ENCODE results near the gene ZNF277.
"Not testable (repeated sequence)": the region's sequence is repeated elsewhere in the genome, so short reads cannot be mapped to it uniquely, and the experiment has no call there.

The ZNF277 gene

DNA sequence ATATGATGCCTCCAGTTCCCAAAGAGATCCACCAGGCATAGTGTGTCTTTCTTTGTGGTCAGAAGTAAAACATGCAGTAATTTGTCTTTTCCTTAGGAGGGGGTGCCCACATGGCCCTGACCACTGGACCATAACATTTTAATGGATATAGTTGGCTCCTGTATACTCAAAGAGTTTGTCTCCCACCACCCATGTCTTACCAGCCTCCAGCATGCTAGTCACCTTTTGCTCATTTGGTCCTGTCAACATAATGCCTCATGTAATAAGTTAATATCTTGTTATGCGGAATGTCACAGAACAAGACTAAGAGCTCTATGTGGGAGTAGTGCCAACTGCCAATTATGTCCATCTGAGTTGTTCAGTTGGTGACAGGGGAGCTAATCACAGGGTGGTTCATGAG is 160.4 kb downstream of the ZNF277 start:
- no peak for TF ChIP-seq JUND (IDR thresholded peaks at IDR 0.05; ENCODE audit: low read depth)
- in situ Hi-C loops (cut with HindIII; ENCODE audit: low pct_unique_long_range_greater_than_20kb, low sequenced_read_pairs) = no loop called here
- peak in 1 of 2 experiments; percentile 29 for DNase-seq (ENCODE audit: low read depth in 1 of 2, low spot score in 1 of 2)

DNA sequence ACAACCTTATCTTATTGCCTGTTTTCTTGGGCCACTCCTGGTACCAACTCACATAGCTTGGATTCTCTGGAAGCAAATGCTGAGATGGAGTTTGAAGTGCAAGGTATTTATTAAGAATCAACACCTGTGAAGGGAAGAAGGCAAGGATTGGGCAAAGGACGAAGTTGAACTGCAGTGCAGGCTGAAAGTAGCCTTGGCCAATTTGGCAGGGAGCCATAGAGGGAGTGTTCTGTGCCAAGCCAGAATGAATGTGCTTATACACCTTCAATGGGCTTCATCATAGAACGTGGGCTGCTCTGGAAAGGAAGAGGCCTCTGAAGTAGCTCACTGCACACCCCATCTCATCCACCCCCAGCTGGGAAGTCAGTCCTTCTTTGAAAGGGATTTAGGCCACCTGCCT is 163.9 kb downstream of the ZNF277 start:
- in situ Hi-C loops (cut with HindIII; ENCODE audit: low pct_unique_long_range_greater_than_20kb, low sequenced_read_pairs) = no loop called here
- DNase-seq (ENCODE audit: low read depth in 1 of 2, low spot score in 1 of 2) = peak in 1 of 2 experiments; percentile 19
- TF ChIP-seq JUND (IDR thresholded peaks at IDR 0.05; ENCODE audit: low read depth) = no peak

DNA sequence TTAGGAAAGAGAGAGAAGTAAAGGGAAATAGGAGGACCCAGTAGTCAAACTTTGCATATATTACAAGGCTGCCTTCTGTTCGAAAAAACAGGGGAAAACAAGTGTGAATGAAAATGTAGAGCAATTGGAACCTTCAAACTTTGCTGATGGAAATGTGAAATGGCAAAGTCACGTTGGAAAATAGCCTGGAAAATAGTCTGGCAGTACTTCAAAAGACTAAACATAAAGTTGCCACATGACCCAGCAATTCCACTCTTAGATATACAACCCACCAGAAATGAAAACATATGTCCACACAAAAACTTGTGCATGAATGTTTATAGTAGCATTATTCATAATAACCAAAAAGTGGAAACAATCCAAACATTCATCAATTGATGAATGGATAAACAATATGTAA is 165.2 kb downstream of the ZNF277 start:
- DNase-seq (ENCODE audit: low read depth in 1 of 2, low spot score in 1 of 2) = no peak
- no peak for TF ChIP-seq JUND (IDR thresholded peaks at IDR 0.05; ENCODE audit: low read depth)
- in situ Hi-C loops (cut with HindIII; ENCODE audit: low pct_unique_long_range_greater_than_20kb, low sequenced_read_pairs) = no loop called here

DNA sequence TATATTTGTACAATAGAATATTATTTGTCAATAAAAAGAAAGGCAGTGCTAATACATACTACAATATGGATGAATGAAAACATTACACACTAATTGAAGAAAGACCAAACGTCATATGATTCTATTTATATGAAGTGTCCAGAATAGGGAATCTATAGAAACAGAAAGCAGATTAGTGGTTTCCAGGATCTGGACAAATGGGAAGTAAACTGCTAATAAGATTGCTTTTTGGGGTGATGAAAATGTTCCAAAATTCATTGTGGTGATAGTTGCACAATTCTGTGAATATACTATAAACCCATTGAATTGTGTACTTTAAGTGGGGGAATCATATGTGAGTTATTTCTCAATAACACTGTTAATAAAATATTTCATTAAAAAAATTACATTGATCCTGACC is 165.6 kb downstream of the ZNF277 start:
- DNase-seq (ENCODE audit: low read depth in 1 of 2, low spot score in 1 of 2) = no peak
- TF ChIP-seq JUND (IDR thresholded peaks at IDR 0.05; ENCODE audit: low read depth) = no peak
- in situ Hi-C loops (cut with HindIII; ENCODE audit: low pct_unique_long_range_greater_than_20kb, low sequenced_read_pairs) = no loop called here

DNA sequence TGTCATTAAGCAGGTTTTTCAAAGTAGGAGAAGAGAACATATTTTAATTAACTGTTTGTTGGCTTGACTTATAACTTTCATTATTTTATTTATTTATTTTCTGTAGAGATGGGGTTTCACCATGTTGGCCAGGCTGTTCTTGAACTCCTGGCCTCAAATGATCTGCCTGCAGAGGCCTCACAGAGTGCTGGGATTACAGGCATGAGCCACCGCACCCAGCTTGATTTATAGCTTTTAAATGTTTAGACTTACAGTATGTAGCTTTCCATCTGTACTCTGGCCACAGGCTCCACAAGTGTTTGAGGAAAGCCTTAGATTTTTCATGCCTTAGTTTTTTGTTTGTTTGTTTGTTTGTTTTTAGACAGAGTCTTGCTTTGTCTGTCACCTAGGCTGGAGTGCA is 171.1 kb downstream of the ZNF277 start:
- DNase-seq (ENCODE audit: low read depth in 1 of 2, low spot score in 1 of 2) = no peak
- TF ChIP-seq JUND (IDR thresholded peaks at IDR 0.05; ENCODE audit: low read depth) = no peak

DNA sequence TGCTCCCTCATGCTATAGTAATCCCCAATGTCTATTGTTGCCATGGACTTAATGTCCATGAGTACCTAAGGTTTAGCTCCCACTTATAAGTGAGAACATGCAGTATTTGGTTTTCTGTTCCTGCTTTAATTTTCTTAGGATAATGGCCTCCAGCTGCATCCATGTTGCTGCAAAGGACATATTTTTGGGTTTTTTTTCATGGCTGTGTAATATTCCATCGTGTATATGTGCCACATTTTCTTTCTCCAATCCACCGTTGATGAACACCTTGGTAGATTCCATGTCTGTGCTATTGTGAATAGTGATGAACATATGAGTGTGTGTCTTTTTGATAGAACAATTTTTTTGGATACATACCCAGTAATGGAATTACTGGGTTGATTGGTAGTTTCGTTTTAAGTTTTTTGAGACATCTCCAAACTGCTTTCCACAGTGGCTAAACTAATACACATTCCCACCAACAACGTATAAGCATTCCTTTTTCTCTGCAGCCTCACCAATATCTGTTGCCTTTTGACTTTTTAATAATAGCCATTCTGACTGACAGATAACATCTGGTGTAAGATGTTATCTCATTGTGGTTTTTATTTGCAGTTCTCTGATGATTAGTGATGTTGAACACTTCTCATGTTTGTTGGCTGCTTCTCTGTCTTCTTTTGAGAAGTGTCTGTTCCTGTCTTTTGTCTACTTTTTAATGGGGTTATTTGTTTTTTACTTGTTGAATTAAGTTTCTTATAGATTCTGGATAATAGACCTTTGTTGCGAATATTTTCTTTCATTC is 175.0 kb downstream of the ZNF277 start:
- no peak for DNase-seq (ENCODE audit: low read depth in 1 of 2, low spot score in 1 of 2)
- in situ Hi-C loops (cut with HindIII; ENCODE audit: low pct_unique_long_range_greater_than_20kb, low sequenced_read_pairs) = no loop called here
- TF ChIP-seq JUND (IDR thresholded peaks at IDR 0.05; ENCODE audit: low read depth) = no peak

More for the DNA sequence above, 171.1 kb downstream of the ZNF277 start:
- in situ Hi-C loops (cut with HindIII; ENCODE audit: low pct_unique_long_range_greater_than_20kb, low sequenced_read_pairs) = no loop called here

DNA sequence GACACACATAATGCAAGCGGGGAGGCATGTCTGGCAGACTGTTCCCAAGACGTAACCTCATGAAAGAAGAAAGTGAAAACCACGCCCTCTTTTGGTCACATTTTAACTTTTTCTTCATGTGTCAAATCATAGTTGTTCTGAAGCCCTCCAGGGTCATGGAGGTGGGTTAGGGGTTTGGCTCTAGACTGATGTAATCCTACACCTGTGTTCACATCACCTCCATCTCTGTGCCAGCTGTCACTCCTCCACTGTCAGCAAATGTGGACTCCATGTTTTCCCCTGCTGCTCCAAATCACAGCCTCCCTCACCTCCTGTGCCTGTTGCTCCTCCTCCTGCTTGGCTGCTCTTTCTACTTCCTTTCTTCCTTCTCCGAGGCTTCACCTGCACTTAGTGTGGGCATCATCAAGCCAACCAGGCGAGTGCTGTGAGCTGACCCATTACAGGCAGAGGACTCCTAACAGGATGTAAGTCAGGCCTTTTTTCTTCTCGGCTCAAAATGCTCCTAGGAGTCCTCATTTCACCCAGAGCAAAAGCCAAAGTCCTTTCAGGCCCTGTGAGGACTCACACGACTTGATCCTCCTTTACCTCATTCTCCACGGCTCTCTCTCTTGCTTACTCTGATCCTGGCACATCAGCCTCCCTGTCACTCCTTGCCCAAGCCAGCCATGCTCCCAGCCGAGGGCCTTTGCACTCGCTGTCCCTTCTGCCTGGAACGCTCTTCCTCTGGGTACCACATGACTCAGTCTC is 177.3 kb downstream of the ZNF277 start:
- TF ChIP-seq JUND (IDR thresholded peaks at IDR 0.05; ENCODE audit: low read depth) = no peak
- in situ Hi-C loops (cut with HindIII; ENCODE audit: low pct_unique_long_range_greater_than_20kb, low sequenced_read_pairs) = no loop called here
- DNase-seq (ENCODE audit: low read depth in 1 of 2, low spot score in 1 of 2) = peak in 1 of 2 experiments; percentile 51

DNA sequence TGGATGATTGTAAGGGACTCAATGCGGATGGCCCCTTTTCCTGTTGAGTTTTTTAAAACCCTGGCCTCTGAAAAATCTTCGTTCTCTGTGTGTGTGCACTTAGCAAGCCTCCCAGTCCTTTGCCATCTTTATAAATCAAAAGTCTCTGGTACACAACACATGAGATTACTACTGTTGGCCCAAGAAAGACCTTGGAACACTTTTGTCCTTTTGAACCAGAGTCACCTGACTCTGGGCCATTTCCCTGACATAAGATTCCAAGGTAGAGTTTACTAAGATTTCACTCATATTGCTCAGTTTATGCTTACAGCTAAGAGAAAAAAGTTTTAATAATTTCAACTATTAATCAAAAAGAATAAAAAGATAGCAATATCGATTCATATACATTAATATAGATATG is 179.0 kb downstream of the ZNF277 start:
- no peak for TF ChIP-seq JUND (IDR thresholded peaks at IDR 0.05; ENCODE audit: low read depth)
- in situ Hi-C loops (cut with HindIII; ENCODE audit: low pct_unique_long_range_greater_than_20kb, low sequenced_read_pairs) = no loop called here
- DNase-seq (ENCODE audit: low read depth in 1 of 2, low spot score in 1 of 2) = no peak

DNA sequence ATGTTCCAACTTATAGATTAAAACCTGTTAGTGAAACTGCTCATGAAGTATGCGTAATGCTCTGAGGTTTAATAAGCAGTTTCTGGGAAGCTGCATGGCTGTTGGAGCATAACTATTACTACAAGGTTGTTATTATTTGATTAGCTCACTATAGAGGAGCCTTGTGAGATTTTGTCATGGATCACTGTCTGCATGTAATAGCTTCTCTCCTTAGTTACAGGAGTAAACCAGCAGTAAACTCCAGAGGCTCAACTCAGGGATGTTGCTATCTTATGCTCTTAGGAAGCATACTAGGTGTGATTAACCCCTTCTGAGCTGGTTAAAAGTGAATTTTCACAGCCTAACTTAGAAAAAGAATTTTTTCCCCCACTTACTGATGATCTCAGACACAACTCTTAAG is 180.1 kb downstream of the ZNF277 start:
- in situ Hi-C loops (cut with HindIII; ENCODE audit: low pct_unique_long_range_greater_than_20kb, low sequenced_read_pairs) = no loop called here
- DNase-seq (ENCODE audit: low read depth in 1 of 2, low spot score in 1 of 2) = no peak
- no peak for TF ChIP-seq JUND (IDR thresholded peaks at IDR 0.05; ENCODE audit: low read depth)

DNA sequence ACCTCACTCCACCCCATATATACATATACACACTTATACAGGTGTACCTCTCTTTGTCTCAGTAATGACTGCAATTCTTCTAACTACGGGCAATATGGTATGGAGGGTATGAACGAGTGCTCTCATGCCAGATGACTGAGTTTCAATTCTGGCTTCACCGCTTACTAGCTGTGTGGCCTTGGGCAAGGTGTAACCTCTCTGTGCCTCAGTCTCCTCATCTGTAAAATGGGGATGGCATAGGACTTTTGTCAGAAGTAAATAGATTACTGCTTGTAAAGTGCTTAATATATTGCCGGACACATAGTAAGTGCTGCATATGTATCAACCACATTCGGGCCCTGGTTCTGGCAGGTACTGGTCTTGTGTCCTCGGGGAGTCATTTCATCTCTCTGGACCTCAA is 183.7 kb downstream of the ZNF277 start:
- no peak for DNase-seq (ENCODE audit: low read depth in 1 of 2, low spot score in 1 of 2)
- in situ Hi-C loops (cut with HindIII; ENCODE audit: low pct_unique_long_range_greater_than_20kb, low sequenced_read_pairs) = no loop called here
- no peak for TF ChIP-seq JUND (IDR thresholded peaks at IDR 0.05; ENCODE audit: low read depth)

DNA sequence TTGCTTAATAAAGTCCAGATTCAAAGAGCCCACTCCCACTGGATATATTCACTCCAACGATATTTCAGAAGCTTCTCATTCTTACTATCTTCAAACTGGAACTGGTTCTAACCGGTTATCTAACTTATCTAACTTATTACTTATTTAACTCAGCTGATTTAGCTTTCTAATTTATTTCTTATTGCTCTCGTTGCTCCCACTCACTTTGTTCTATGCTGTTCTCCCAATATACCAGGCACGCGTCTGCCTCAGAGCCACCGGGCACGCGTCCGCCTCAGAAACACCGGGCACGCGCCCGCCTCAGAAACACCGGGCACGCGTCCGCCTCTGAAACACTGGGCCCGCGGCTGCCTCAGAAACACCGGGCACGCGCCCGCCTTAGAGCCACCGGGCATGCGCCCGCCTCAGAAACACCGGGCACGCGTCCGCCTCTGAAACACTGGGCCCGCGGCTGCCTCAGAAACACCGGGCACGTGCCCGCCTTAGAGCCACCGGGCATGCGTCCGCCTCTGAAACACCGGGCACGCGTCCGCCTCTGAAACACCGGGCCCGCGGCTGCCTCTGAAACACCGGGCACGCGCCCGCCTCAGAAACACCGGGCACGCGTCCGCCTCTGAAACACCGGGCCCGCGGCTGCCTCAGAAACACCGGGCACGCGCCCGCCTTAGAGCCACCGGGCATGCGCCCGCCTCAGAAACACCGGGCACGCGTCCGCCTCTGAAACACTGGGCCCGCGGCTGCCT is 184.8 kb downstream of the ZNF277 start:
- in situ Hi-C loops (cut with HindIII; ENCODE audit: low pct_unique_long_range_greater_than_20kb, low sequenced_read_pairs) = not testable (repeated sequence)
- DNase-seq (ENCODE audit: low read depth in 1 of 2, low spot score in 1 of 2) = peak; percentile 8 to 44

DNA sequence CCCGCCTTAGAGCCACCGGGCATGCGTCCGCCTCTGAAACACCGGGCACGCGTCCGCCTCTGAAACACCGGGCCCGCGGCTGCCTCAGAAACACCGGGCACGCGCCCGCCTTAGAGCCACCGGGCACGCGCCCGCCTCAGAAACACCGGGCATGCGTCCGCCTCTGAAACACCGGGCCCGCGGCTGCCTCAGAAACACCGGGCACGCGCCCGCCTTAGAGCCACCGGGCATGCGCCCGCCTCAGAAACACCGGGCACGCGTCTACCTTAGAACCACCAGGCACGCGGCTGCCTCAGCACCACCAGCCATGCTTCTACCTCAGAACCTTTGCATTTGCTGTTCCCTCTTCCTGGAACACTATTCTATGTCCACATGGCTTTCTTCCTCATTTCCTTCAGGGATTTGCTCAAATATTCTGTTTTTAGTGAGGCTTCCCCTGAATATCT is 185.4 kb downstream of the ZNF277 start:
- in situ Hi-C loops (cut with HindIII; ENCODE audit: low pct_unique_long_range_greater_than_20kb, low sequenced_read_pairs) = not testable (repeated sequence)
- peak; percentile 28 to 65 for DNase-seq (ENCODE audit: low read depth in 1 of 2, low spot score in 1 of 2)

Measured in T47D (cell line).